RPMI7951 (cell line): ENCODE measurements around the gene SPAG7. TPM values are rescaled to one million over a fixed set of nuclear protein-coding genes. Genes with fewer than 3 reads are reported as not detected.
"Not testable (repeated sequence)": the region's sequence is repeated elsewhere in the genome, so short reads cannot be mapped to it uniquely, and the experiment has no call there.

Source experiments
- DNase-seq: peaks from one replicate; pipeline ENCODE4 v3.0.0-alpha.2; 2012; ENCODE audit warnings: low read depth
- total RNA-seq: library from RNA; depleted of rRNA; stranded (reverse); fragments of >200 nt; shearing (Covaris generic); gene quantifications from 2 replicates; pipeline ENCODE4 v1.2.3, GENCODE V29; 2014; rRNA removed

SPAG7 gene
- total RNA-seq, 1 experiment from 2014 or later: 33.2 TPM

- no peak for DNase-seq
Measured at GRCh38 chr17:4938069-4938491, 29.5 kb downstream of the SPAG7 start.

GRCh38 chr17:4937553-4937952 lies 30.1 kb downstream of the SPAG7 start:
- DNase-seq: no peak

- no peak for DNase-seq
Measured at GRCh38 chr17:4936436-4936835, 31.2 kb downstream of the SPAG7 start.

- DNase-seq: no peak
Measured at GRCh38 chr17:4935650-4936049, 32.0 kb downstream of the SPAG7 start.

DNA sequence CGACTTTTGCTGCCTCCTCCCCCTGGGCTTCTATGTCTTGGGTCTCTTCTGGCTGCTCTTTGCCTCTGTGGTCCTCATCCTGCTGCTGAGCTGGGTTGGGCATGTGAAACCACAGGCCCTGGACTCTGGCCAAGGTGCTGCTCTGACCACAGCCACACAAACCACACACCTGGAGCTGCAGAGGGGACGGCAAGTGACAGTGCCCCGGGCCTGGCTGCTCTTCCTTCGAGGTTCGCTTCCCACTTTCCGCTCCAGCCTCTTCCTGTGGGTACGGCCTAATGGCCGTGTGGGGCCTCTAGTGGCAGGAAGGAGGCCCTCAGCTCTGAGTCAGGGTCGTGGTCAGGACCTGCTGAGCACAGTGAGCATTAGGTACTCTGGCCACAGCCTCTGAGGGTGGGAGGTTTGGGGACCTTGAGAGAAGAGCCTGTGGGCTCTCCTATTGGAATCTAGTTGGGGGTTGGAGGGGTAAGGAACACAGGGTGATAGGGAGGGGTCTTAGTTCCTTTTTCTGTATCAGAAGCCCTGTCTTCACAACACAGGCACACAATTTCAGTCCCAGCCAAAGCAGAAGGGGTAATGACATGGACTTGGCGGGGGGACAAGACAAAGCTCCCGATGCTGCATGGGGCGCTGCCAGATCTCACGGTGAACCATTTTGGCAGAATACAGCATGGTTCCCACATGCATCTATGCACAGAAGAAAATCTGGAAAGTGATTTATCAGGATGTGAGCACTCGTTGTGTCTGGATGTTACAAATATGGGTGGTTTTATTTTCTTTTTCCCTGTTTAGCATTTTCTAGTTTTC lies 33.2 kb downstream of the SPAG7 start:
- peak; percentile 78 for DNase-seq

GRCh38 chr17:4933646-4934045 lies 34.0 kb downstream of the SPAG7 start:
- no peak for DNase-seq

DNA sequence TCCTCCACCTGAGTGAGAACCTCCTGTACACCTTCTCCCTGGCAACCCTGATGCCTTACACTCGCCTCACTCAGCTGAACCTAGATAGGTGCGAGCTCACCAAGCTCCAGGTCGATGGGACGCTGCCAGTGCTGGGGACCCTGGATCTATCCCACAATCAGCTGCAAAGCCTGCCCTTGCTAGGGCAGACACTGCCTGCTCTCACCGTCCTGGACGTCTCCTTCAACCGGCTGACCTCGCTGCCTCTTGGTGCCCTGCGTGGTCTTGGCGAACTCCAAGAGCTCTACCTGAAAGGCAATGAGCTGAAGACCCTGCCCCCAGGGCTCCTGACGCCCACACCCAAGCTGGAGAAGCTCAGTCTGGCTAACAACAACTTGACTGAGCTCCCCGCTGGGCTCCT lies 34.9 kb downstream of the SPAG7 start:
- DNase-seq: no peak

DNA sequence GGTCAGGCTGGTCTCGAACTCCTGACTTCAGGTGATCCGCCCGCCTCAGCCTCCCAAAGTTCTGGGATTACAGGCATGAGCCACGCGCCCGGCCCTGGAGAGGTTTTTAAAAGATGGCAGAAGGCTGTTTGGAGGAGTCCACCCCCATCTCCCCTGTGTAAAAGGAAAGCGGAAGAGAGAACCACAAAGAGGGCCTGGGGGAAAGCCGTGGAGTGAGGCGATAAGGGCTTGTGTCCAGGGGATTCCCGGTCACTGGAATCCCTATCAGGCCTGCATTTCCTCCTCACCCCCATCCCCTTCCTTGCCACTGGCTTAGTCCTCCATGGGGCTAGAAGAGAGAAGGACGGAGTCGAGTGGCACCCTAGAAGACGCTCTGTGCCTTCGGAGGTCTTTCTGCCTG lies 35.7 kb downstream of the SPAG7 start, which contains the start of gene GP1BA:
Gene GP1BA, plus strand, starts transcription at position 315 of the 400 bp plus-strand sequence. CDS start 328 bp downstream, outside the sequence.
- peak; percentile 60 for DNase-seq

DNA sequence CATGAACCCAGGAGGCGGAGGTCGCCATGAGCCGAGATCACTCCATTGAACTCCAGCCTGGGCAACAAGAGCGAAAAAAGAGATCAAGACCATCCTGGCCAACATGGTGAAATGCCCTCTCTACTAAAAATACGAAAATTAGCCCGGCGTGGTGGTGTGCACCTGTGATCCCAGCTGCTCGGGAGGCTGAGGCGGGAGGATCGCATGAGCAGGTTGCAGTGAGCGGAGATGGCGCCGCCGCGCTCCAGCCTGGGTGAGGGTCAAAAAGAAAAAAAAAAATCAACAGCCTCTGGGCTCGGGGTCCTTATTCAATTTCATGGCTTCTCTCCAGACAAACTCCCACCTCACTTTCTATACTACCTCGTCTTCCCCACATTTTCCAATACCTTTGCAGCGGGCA lies 38.7 kb downstream of the SPAG7 start:
- DNase-seq: no peak

- not testable (repeated sequence) for DNase-seq
Measured at GRCh38 chr17:4926577-4927335, 40.9 kb downstream of the SPAG7 start.

GRCh38 chr17:4921320-4921719 lies 46.3 kb downstream of the SPAG7 start:
- DNase-seq: no peak

- no peak for DNase-seq
Measured at GRCh38 chr17:4920351-4921048, 47.1 kb downstream of the SPAG7 start.

DNA sequence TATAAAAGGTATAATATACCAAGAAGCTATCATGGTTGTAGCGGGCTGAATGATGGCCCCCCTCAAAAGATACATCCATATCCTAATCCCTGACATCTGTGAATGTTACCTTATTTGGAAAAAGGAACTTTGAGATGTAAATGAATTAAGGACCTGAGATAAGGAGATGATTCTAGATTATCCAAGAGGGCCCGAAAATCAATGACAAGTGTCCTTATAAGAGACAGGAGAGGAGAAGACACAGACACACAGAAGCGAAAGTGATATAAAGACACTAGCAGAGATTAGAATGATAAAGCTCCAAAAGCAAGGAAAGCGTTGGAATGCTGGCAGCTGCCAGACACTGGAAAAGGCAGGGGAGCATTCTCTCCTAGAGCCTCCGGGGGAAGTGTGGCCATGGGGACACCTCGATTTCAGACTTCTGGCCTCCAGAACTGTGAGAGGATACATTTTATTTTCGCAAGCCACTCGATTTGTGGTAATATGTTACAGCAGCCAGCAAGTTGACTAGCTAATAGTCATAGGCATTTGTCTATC lies 48.0 kb downstream of the SPAG7 start:
- no peak for DNase-seq

GRCh38 chr17:4914551-4914950 lies 53.1 kb downstream of the SPAG7 start:
- DNase-seq: not testable (repeated sequence)

DNA sequence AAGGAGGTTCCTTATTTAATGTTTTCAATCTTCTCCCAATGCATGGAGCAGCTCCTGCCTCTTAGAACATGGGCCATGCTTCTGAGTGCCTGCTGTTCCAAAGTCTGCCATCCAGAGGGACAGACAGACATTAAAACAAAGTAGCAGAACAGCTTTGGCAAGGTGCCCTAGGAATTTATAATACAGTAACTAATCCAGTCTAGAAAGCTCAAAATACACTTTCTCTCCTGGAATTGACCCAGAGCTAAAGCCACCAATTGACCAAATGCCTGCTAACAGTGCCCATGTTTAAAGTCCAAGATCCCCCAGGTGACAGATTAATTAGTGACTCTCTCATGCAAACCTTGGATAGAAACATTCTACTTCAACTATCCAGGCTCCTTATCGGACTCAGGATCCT lies 53.6 kb downstream of the SPAG7 start:
- DNase-seq: peak; percentile 8

Other genes starting within 250 kb of the SPAG7 start
- gene MED11, start 236.4 kb downstream of the SPAG7 start, total RNA-seq: 25.4 and 26.4 TPM in 2 replicates
- not detected in 2 replicates for gene ZMYND15, start 228.0 kb downstream of the SPAG7 start, total RNA-seq
- gene CXCL16, start 227.9 kb downstream of the SPAG7 start, total RNA-seq: 0.12 and 0.29 TPM in 2 replicates
- gene TM4SF5, start 195.9 kb downstream of the SPAG7 start, total RNA-seq: not detected in 2 replicates
- gene VMO1, start 181.5 kb downstream of the SPAG7 start, total RNA-seq: 0.96 and 1.3 TPM in 2 replicates
- gene GLTPD2, start 178.9 kb downstream of the SPAG7 start, total RNA-seq: not detected in 2 replicates
- 319 and 393 TPM in 2 replicates for gene PSMB6, start 171.7 kb downstream of the SPAG7 start, total RNA-seq
- 7.0 and 12.1 TPM in 2 replicates for gene PLD2, start 160.7 kb downstream of the SPAG7 start, total RNA-seq
- 11.0 and 11.1 TPM in 2 replicates for gene MINK1, start 134.5 kb downstream of the SPAG7 start, total RNA-seq
- 0.12 and 0.20 TPM in 2 replicates for gene C17orf107, start 68.3 kb downstream of the SPAG7 start, total RNA-seq
- gene CHRNE, start 64.7 kb downstream of the SPAG7 start, total RNA-seq: not detected in 2 replicates
- not detected in 2 replicates for gene GP1BA, start 35.5 kb downstream of the SPAG7 start, total RNA-seq
- gene SLC25A11, start 27.8 kb downstream of the SPAG7 start, total RNA-seq: 45.3 and 71.5 TPM in 2 replicates
- gene RNF167, start 27.5 kb downstream of the SPAG7 start, total RNA-seq: 24.0 and 25.2 TPM in 2 replicates
- gene PFN1, start 19.3 kb downstream of the SPAG7 start, total RNA-seq: 894 and 1,372 TPM in 2 replicates
- 2.3 and 2.9 TPM in 2 replicates for gene ENO3, start 16.7 kb downstream of the SPAG7 start, total RNA-seq
- 2.9 and 3.9 TPM in 2 replicates for gene CAMTA2, start 19.9 kb upstream of the SPAG7 start, total RNA-seq
- 0.24 TPM in 1 of 2 replicates, not detected in the other for gene INCA1, start 29.7 kb upstream of the SPAG7 start, total RNA-seq
- 21.4 and 32.9 TPM in 2 replicates for gene KIF1C, start 30.1 kb upstream of the SPAG7 start, total RNA-seq
- not detected in 2 replicates for gene SLC52A1, start 67.6 kb upstream of the SPAG7 start, total RNA-seq
- 0.36 and 0.39 TPM in 2 replicates for gene ZFP3, start 110.7 kb upstream of the SPAG7 start, total RNA-seq
- gene ZNF232, start 144.1 kb upstream of the SPAG7 start, total RNA-seq: 6.0 and 9.6 TPM in 2 replicates
- not detected in 2 replicates for gene USP6, start 148.2 kb upstream of the SPAG7 start, total RNA-seq
- gene ZNF594, start 224.1 kb upstream of the SPAG7 start, total RNA-seq: 4.4 and 4.7 TPM in 2 replicates